ENCODE measurements around the gene OR51G1.

DNA sequence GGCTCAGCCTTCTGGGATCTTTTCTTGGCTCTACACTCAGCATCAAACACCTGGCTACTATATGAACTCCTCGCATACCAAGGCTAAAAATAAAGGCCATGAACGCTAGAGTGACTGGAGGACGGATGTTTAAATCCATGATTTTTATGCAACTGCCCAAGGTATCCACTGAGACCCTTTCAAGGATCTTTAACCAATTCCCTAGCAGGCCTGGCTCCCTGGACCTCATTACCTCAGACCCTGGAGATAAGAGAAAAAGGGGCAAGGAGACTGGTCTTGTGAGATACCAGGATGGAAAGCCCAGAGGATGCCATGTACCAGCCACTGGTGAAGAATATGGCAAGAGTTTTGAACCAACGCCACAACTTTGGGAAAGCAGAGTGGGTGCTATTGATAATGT, 4.9 kb downstream of the OR51G1 start, which contains the start of gene OR51G2:
- TF ChIP-seq EP300 (IDR thresholded peaks at IDR 0.05) (no peak), POLR2A (IDR thresholded peaks at IDR 0.05; ENCODE audit: low read length) (no peak), ZFP36 (IDR thresholded peaks at IDR 0.05; ENCODE audit: borderline replicate concordance, partially characterized antibody) (no peak), E2F6 (IDR thresholded peaks at IDR 0.05; ENCODE audit: borderline replicate concordance, low read depth) (no peak), CHD2 (IDR thresholded peaks at IDR 0.05; ENCODE audit: low read length, partially characterized antibody) (no peak), CEBPB (IDR thresholded peaks at IDR 0.05) (no peak), MAX (IDR thresholded peaks at IDR 0.05) (no peak), HOXB5 (CRISPR knock-in tag; IDR thresholded peaks at IDR 0.05) (no peak), RARB (CRISPR knock-in tag; IDR thresholded peaks at IDR 0.05) (no peak), HMGXB4 (CRISPR knock-in tag; IDR thresholded peaks at IDR 0.05; ENCODE audit: borderline replicate concordance) (no peak)
- TF ChIP-seq, protein P1, sequence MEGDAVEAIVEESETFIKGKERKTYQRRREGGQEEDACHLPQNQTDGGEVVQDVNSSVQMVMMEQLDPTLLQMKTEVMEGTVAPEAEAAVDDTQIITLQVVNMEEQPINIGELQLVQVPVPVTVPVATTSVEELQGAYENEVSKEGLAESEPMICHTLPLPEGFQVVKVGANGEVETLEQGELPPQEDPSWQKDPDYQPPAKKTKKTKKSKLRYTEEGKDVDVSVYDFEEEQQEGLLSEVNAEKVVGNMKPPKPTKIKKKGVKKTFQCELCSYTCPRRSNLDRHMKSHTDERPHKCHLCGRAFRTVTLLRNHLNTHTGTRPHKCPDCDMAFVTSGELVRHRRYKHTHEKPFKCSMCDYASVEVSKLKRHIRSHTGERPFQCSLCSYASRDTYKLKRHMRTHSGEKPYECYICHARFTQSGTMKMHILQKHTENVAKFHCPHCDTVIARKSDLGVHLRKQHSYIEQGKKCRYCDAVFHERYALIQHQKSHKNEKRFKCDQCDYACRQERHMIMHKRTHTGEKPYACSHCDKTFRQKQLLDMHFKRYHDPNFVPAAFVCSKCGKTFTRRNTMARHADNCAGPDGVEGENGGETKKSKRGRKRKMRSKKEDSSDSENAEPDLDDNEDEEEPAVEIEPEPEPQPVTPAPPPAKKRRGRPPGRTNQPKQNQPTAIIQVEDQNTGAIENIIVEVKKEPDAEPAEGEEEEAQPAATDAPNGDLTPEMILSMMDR (IDR thresholded peaks at IDR 0.05): no peak

Measured in A549 (cell line).